Peyer's patch (tissue), 4 donors: ENCODE data around the gene MAPT. TPM values are rescaled to one million over a fixed set of nuclear protein-coding genes. Genes with fewer than 3 reads are reported as not detected.

Experiments
- DNase-seq, 3 donors: peaks; one replicate each; pipeline ENCODE4 v3.0.0-alpha.2; 2017 to 2019
- H3K27ac ChIP-seq, 4 donors: fragments of 200-600 bp; sonication (generic); one replicate each; pipeline ENCODE4 v1.5.1; 2016 to 2019
- H3K27me3 ChIP-seq, 2 donors: fragments of 200-600 bp; sonication (generic); one replicate each; pipeline ENCODE4 v1.5.1; 2019
- H3K36me3 ChIP-seq, 3 donors: fragments of 200-600 bp; sonication (generic); one replicate each; pipeline ENCODE4 v1.5.1; 2016 to 2019
- H3K4me1 ChIP-seq, 4 donors: fragments of 200-600 bp; sonication (generic); one replicate each; pipeline ENCODE4 v1.5.1; 2016 to 2019
- H3K4me3 ChIP-seq, 4 donors: fragments of 200-600 bp; sonication (generic); 1 replicate in 3 of 4; 2 replicates in 1 of 4; pipeline ENCODE4 v1.5.1; 2016 to 2019; ENCODE audit warnings: mild to moderate bottlenecking in 1 of 4
- H3K9me3 ChIP-seq, 4 donors: fragments of 200-600 bp; sonication (generic); one replicate each; pipeline ENCODE4 v1.5.1; 2016 to 2019; ENCODE audit warnings: mild to moderate bottlenecking in 1 of 4
- CTCF ChIP-seq, 6 experiments: fragments of 450-650 bp in 4 of 6; fragments of 200-600 bp in 2 of 6; sonication (generic) in 1 of 6; IDR thresholded peaks; one replicate each; pipeline ENCODE4 v1.5.1; 2017 to 2019; ENCODE audit warnings: antibody characterized with exemption in 6 of 6, mild to moderate bottlenecking in 3 of 6, moderate library complexity in 1 of 6
- POLR2A ChIP-seq, 2 donors: fragments of 450-650 bp; IDR thresholded peaks; one replicate each; pipeline ENCODE4 v1.5.1; 2017; ENCODE audit warnings: antibody characterized with exemption in 2 of 2, mild to moderate bottlenecking in 2 of 2, moderate library complexity in 2 of 2
- total RNA-seq, 4 donors: library from RNA; depleted of rRNA; stranded (reverse); fragments of >200 nt; gene quantifications; one replicate each; pipeline ENCODE4 v1.1.0, GENCODE V29; 2016

The MAPT gene
- total RNA-seq, 4 donors from 2014 or later: 0.35 to 1.6 (median 0.94) TPM; not detected in 1

GRCh38 chr17:45895304-45895968 is 1.1 kb downstream of the MAPT start:
- TF ChIP-seq POLR2A (IDR thresholded peaks at IDR 0.05) (no peak), CTCF (IDR thresholded peaks at IDR 0.05) (no peak)
- Histone ChIP-seq H3K9me3 (no peaks in the 10 kb centered on the region), H3K36me3 (no peaks in the 10 kb centered on the region), H3K27ac (no peak overlapping the region), H3K4me1 (peaks cover 0 to 34% (median 12%) of the 10 kb centered on the region in 4 donors), H3K27me3 (peaks cover 0 to 23% of the 10 kb centered on the region in 2 donors), H3K4me3 (peak overlapping the region; percentile 51 to 79 (median 75))
- no peak for DNase-seq

- H3K36me3 ChIP-seq: no peaks in the 10 kb centered on the region
- peaks cover 0 to 23% of the 10 kb centered on the region in 2 donors for H3K27me3 ChIP-seq
- no peak for TF ChIP-seq POLR2A (IDR thresholded peaks at IDR 0.05)
- no peak for TF ChIP-seq CTCF (IDR thresholded peaks at IDR 0.05)
- peaks cover 0 to 34% (median 12%) of the 10 kb centered on the region in 4 donors for H3K4me1 ChIP-seq
- H3K4me3 ChIP-seq: peak overlapping the region in 2 of 4 donors; percentile 74 to 76
- H3K9me3 ChIP-seq: no peaks in the 10 kb centered on the region
- DNase-seq: no peak
- H3K27ac ChIP-seq: no peak overlapping the region
These were observed 1.8 kb downstream of the MAPT start for GRCh38 chr17:45895969-45896785.

- peaks cover 0 to 23% of the 10 kb centered on the region in 2 donors for H3K27me3 ChIP-seq
- H3K4me1 ChIP-seq: peaks cover 0 to 34% (median 12%) of the 10 kb centered on the region in 4 donors
- no peak overlapping the region for H3K4me3 ChIP-seq
- H3K36me3 ChIP-seq: no peaks in the 10 kb centered on the region
- no peaks in the 10 kb centered on the region for H3K9me3 ChIP-seq
- no peak for DNase-seq
- H3K27ac ChIP-seq: no peak overlapping the region
- no peak for TF ChIP-seq CTCF (IDR thresholded peaks at IDR 0.05)
- no peak for TF ChIP-seq POLR2A (IDR thresholded peaks at IDR 0.05)
These were observed 2.7 kb downstream of the MAPT start for GRCh38 chr17:45896803-45897693.

GRCh38 chr17:45900136-45900535 is 5.8 kb downstream of the MAPT start:
- H3K4me3 ChIP-seq: no peak overlapping the region
- no peak for DNase-seq

More at GRCh38 chr17:45900136-45900535, 5.8 kb downstream of the MAPT start:
- Histone ChIP-seq H3K27me3 (peaks cover 0 to 23% of the 10 kb centered on the region in 2 donors), H3K4me1 (peaks cover 0 to 24% (median 9%) of the 10 kb centered on the region in 4 donors), H3K27ac (no peak overlapping the region), H3K36me3 (no peaks in the 10 kb centered on the region), H3K9me3 (no peaks in the 10 kb centered on the region)
- TF ChIP-seq POLR2A (IDR thresholded peaks at IDR 0.05) (no peak), CTCF (IDR thresholded peaks at IDR 0.05) (no peak)
